Fibroblast of the aortic adventitia (primary cell): ENCODE measurements around the gene TMED4. TPM values are rescaled to one million over a fixed set of nuclear protein-coding genes. Genes with fewer than 3 reads are reported as not detected.

ENCODE experiments used
- DNase-seq: peaks from one replicate; pipeline ENCODE4 v3.0.0-alpha.2; 2010; ENCODE audit warnings: low read depth
- H3K4me3 ChIP-seq: 2 replicates; pipeline ENCODE4 v1.5.1; 2011; ENCODE audit warnings: low read depth, mild to moderate bottlenecking, control low read depth, low read length, moderate library complexity
- CTCF ChIP-seq: IDR thresholded peaks from 2 replicates; pipeline ENCODE4 v1.5.1; 2011; ENCODE audit warnings: mild to moderate bottlenecking, low read length, control low read depth, inconsistent platforms; ENCODE audit not compliant: insufficient read depth
- total RNA-seq: library from RNA; depleted of rRNA; stranded (reverse); fragments of >200 nt; gene quantifications from 2 replicates; pipeline ENCODE4 v1.2.3, GENCODE V29; 2012; ENCODE audit warnings: low replicate concordance

Gene TMED4
- total RNA-seq, 1 donor = 78.5 TPM

- no peak for TF ChIP-seq CTCF
- no peak overlapping the region for H3K4me3 ChIP-seq
- DNase-seq = peak; percentile 82
Observed at GRCh38 chr7:44608916-44609648, 27.1 kb upstream of the TMED4 start.

GRCh38 chr7:44607141-44608068 lies 25.4 kb upstream of the TMED4 start:
- peak; percentile 15 for DNase-seq
- TF ChIP-seq CTCF = no peak
- peak overlapping the region; percentile 98 for H3K4me3 ChIP-seq

- peak; percentile 99 for DNase-seq
- peak within 1 kb of the TSS; percentile 98 for H3K4me3 ChIP-seq
- no peak for TF ChIP-seq CTCF
Observed at GRCh38 chr7:44606341-44607140, 24.5 kb upstream of the TMED4 start, which contains the start of gene OGDH. Gene OGDH, plus strand, starts transcription at chr7:44606627. Its CDS starts 17,717 bp downstream, at chr7:44624344.

- DNase-seq = no peak
Observed at GRCh38 chr7:44604941-44605340, 22.9 kb upstream of the TMED4 start.

GRCh38 chr7:44603193-44603592 lies 21.2 kb upstream of the TMED4 start:
- DNase-seq = no peak
- TF ChIP-seq CTCF = no peak

More at GRCh38 chr7:44604941-44605340, 22.9 kb upstream of the TMED4 start:
- no peak overlapping the region for H3K4me3 ChIP-seq
- no peak for TF ChIP-seq CTCF

GRCh38 chr7:44602576-44602910 lies 20.5 kb upstream of the TMED4 start:
- no peak overlapping the region for H3K4me3 ChIP-seq
- no peak for DNase-seq
- no peak for TF ChIP-seq CTCF

More at GRCh38 chr7:44603193-44603592, 21.2 kb upstream of the TMED4 start:
- no peak overlapping the region for H3K4me3 ChIP-seq
